Measurements from ENCODE around the gene RALGAPA1. TPM values are rescaled to one million over a fixed set of nuclear protein-coding genes. Genes with fewer than 3 reads are reported as not detected.
"Not testable (repeated sequence)": the region's sequence is repeated elsewhere in the genome, so short reads cannot be mapped to it uniquely, and the experiment has no call there.

Gene RALGAPA1
- total RNA-seq, 1 experiment from 2014 or later = 138 TPM

- Histone ChIP-seq H3K79me2 (ENCODE audit: low read length) (peaks cover 16% of the 10 kb centered on the region), H3K4me1 (ENCODE audit: low read length) (peaks cover 28% of the 10 kb centered on the region)
- not testable (repeated sequence) for H3K36me3 ChIP-seq (ENCODE audit: insufficient read depth, low read length); H3K27ac ChIP-seq (ENCODE audit: low read length); H3K4me3 ChIP-seq (ENCODE audit: low read length); H3K9me3 ChIP-seq (ENCODE audit: low read length); H3K27me3 ChIP-seq (ENCODE audit: low read length); H3K9me2 ChIP-seq (replicated peaks; ENCODE audit: insufficient read depth, low read length); DNase-seq; H3K9ac ChIP-seq (ENCODE audit: low read length); H4K20me1 ChIP-seq (ENCODE audit: insufficient read depth, low read depth, low read length); H3K4me2 ChIP-seq (ENCODE audit: low read depth, low read length, poor library complexity, severe bottlenecking); H2AFZ ChIP-seq (ENCODE audit: low read length)
These were observed 189.6 kb downstream of the RALGAPA1 start for GRCh38 chr14:35619461-35619860.

- peak overlapping the region; percentile 10 for H3K4me2 ChIP-seq (ENCODE audit: low read depth, low read length, poor library complexity, severe bottlenecking)
- H3K27ac ChIP-seq (ENCODE audit: low read length) = no peak overlapping the region
- no peaks in the 10 kb centered on the region for H3K27me3 ChIP-seq (ENCODE audit: low read length)
- H3K36me3 ChIP-seq (ENCODE audit: insufficient read depth, low read length) = peaks cover 12% of the 10 kb centered on the region
- no peak overlapping the region for H3K9ac ChIP-seq (ENCODE audit: low read length)
- H3K79me2 ChIP-seq (ENCODE audit: low read length) = peaks cover 29% of the 10 kb centered on the region
- H3K4me3 ChIP-seq (ENCODE audit: low read length) = no peak overlapping the region
- H2AFZ ChIP-seq (ENCODE audit: low read length) = no peak overlapping the region
- H3K9me3 ChIP-seq (ENCODE audit: low read length) = no peaks in the 10 kb centered on the region
- H3K4me1 ChIP-seq (ENCODE audit: low read length) = peaks cover 35% of the 10 kb centered on the region
- DNase-seq = no peak
- no peaks in the 10 kb centered on the region for H3K9me2 ChIP-seq (replicated peaks; ENCODE audit: insufficient read depth, low read length)
- H4K20me1 ChIP-seq (ENCODE audit: insufficient read depth, low read depth, low read length) = no peaks in the 10 kb centered on the region
These were observed 191.6 kb downstream of the RALGAPA1 start for GRCh38 chr14:35617500-35617899.

DNA sequence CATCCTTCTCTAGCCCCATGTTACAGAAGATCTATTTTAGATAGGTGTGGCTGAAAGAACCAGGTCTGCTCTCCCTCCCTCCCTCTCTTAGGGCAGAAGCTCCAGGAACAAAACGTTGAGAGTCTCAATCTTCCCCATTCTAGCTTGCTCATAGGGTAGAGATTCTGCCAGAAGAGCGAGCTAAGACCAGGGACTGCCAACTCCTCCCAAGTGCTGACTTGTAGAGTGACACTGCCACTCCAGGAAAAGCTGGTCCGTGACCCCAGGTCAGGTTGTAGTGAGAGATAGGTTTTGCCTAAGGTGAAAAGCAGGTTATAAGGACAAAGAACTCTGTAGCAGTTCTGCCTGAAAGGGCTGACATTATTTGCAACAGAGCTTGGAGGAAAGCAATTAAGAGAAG is 201.7 kb downstream of the RALGAPA1 start:
- Histone ChIP-seq H4K20me1 (ENCODE audit: insufficient read depth, low read depth, low read length) (no peaks in the 10 kb centered on the region), H3K4me1 (ENCODE audit: low read length) (peaks cover 20% of the 10 kb centered on the region), H3K27me3 (ENCODE audit: low read length) (no peaks in the 10 kb centered on the region), H3K9me2 (replicated peaks; ENCODE audit: insufficient read depth, low read length) (no peaks in the 10 kb centered on the region), H2AFZ (ENCODE audit: low read length) (no peak overlapping the region), H3K79me2 (ENCODE audit: low read length) (peaks cover 9% of the 10 kb centered on the region), H3K9me3 (ENCODE audit: low read length) (no peaks in the 10 kb centered on the region), H3K4me3 (ENCODE audit: low read length) (no peak overlapping the region), H3K4me2 (ENCODE audit: low read depth, low read length, poor library complexity, severe bottlenecking) (peak overlapping the region; percentile 33), H3K9ac (ENCODE audit: low read length) (peak overlapping the region; percentile 30), H3K27ac (ENCODE audit: low read length) (peak overlapping the region; percentile 38), H3K36me3 (ENCODE audit: insufficient read depth, low read length) (peaks cover 38% of the 10 kb centered on the region)
- DNase-seq = peak; percentile 49

DNA sequence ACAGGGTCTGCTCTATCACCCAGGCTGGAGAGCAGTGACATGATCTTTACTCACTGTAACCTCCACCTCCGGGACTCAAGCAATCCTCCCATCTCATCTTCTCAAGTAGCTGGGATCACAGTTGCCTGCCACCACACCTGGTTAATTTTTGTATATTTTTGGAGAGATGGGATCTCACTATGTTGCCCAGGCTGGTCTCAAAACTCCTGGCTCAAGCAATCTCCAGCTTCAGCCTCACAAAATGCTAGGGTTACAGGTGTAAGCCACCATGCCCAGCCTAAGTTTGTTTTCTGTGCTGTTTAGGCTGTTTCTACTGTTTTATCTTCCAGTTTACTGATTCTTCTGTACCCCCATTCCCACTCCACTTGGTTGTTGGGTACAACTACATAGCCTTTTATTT is 208.8 kb downstream of the RALGAPA1 start:
- H3K36me3 ChIP-seq (ENCODE audit: insufficient read depth, low read length) = peaks cover 44% of the 10 kb centered on the region
- no peaks in the 10 kb centered on the region for H3K27me3 ChIP-seq (ENCODE audit: low read length)
- no peak overlapping the region for H3K9ac ChIP-seq (ENCODE audit: low read length)
- no peak overlapping the region for H3K4me2 ChIP-seq (ENCODE audit: low read depth, low read length, poor library complexity, severe bottlenecking)
- H3K9me2 ChIP-seq (replicated peaks; ENCODE audit: insufficient read depth, low read length) = no peaks in the 10 kb centered on the region
- H3K27ac ChIP-seq (ENCODE audit: low read length) = no peak overlapping the region
- no peak for DNase-seq
- no peaks in the 10 kb centered on the region for H3K4me1 ChIP-seq (ENCODE audit: low read length)
- no peak overlapping the region for H3K4me3 ChIP-seq (ENCODE audit: low read length)
- no peaks in the 10 kb centered on the region for H4K20me1 ChIP-seq (ENCODE audit: insufficient read depth, low read depth, low read length)
- no peaks in the 10 kb centered on the region for H3K79me2 ChIP-seq (ENCODE audit: low read length)
- no peak overlapping the region for H2AFZ ChIP-seq (ENCODE audit: low read length)
- peaks cover 3% of the 10 kb centered on the region; the same call in 1 of the 2 replicates for H3K9me3 ChIP-seq (ENCODE audit: low read length)

GRCh38 chr14:35594616-35595015 is 214.5 kb downstream of the RALGAPA1 start:
- no peaks in the 10 kb centered on the region for H4K20me1 ChIP-seq (ENCODE audit: insufficient read depth, low read depth, low read length)
- H3K36me3 ChIP-seq (ENCODE audit: insufficient read depth, low read length) = peaks cover 38% of the 10 kb centered on the region
- 0 out of 2 replicates have a peak, but pooled peaks cover 2% of the 10 kb centered on the region for H3K79me2 ChIP-seq (ENCODE audit: low read length)
- H3K27ac ChIP-seq (ENCODE audit: low read length) = no peak overlapping the region
- H3K9ac ChIP-seq (ENCODE audit: low read length) = no peak overlapping the region
- no peaks in the 10 kb centered on the region for H3K9me2 ChIP-seq (replicated peaks; ENCODE audit: insufficient read depth, low read length)
- no peak overlapping the region for H3K4me3 ChIP-seq (ENCODE audit: low read length)
- no peak for DNase-seq
- H3K4me1 ChIP-seq (ENCODE audit: low read length) = no peaks in the 10 kb centered on the region
- no peak overlapping the region for H2AFZ ChIP-seq (ENCODE audit: low read length)
- peaks cover 3% of the 10 kb centered on the region; the same call in 1 of the 2 replicates for H3K9me3 ChIP-seq (ENCODE audit: low read length)
- H3K4me2 ChIP-seq (ENCODE audit: low read depth, low read length, poor library complexity, severe bottlenecking) = no peak overlapping the region
- no peaks in the 10 kb centered on the region for H3K27me3 ChIP-seq (ENCODE audit: low read length)

- not testable (repeated sequence) for H3K4me2 ChIP-seq (ENCODE audit: low read depth, low read length, poor library complexity, severe bottlenecking); H3K9ac ChIP-seq (ENCODE audit: low read length); H3K4me3 ChIP-seq (ENCODE audit: low read length); H3K27ac ChIP-seq (ENCODE audit: low read length); H3K27me3 ChIP-seq (ENCODE audit: low read length); H3K9me3 ChIP-seq (ENCODE audit: low read length); H3K9me2 ChIP-seq (replicated peaks; ENCODE audit: insufficient read depth, low read length); H2AFZ ChIP-seq (ENCODE audit: low read length); DNase-seq; H4K20me1 ChIP-seq (ENCODE audit: insufficient read depth, low read depth, low read length)
- peaks cover 34% of the 10 kb centered on the region for H3K36me3 ChIP-seq (ENCODE audit: insufficient read depth, low read length)
- H3K79me2 ChIP-seq (ENCODE audit: low read length) = peaks cover 15% of the 10 kb centered on the region
- H3K4me1 ChIP-seq (ENCODE audit: low read length) = peaks cover 24% of the 10 kb centered on the region
These were observed 221.7 kb downstream of the RALGAPA1 start for GRCh38 chr14:35587373-35587772.

GRCh38 chr14:35578639-35579038 is 230.5 kb downstream of the RALGAPA1 start:
- H3K36me3 ChIP-seq (ENCODE audit: insufficient read depth, low read length) = peaks cover 3% of the 10 kb centered on the region; the same call in 1 of the 2 replicates
- no peaks in the 10 kb centered on the region for H3K9me3 ChIP-seq (ENCODE audit: low read length)
- no peaks in the 10 kb centered on the region for H4K20me1 ChIP-seq (ENCODE audit: insufficient read depth, low read depth, low read length)
- no peak overlapping the region for H2AFZ ChIP-seq (ENCODE audit: low read length)
- H3K27me3 ChIP-seq (ENCODE audit: low read length) = no peaks in the 10 kb centered on the region
- no peak overlapping the region for H3K4me3 ChIP-seq (ENCODE audit: low read length)
- DNase-seq = no peak
- H3K79me2 ChIP-seq (ENCODE audit: low read length) = peaks cover 15% of the 10 kb centered on the region
- no peak overlapping the region for H3K9ac ChIP-seq (ENCODE audit: low read length)
- no peaks in the 10 kb centered on the region for H3K9me2 ChIP-seq (replicated peaks; ENCODE audit: insufficient read depth, low read length)
- peaks cover 33% of the 10 kb centered on the region for H3K4me1 ChIP-seq (ENCODE audit: low read length)
- peak overlapping the region; percentile 10; the same call in 1 of the 2 replicates for H3K27ac ChIP-seq (ENCODE audit: low read length)
- no peak overlapping the region for H3K4me2 ChIP-seq (ENCODE audit: low read depth, low read length, poor library complexity, severe bottlenecking)

GRCh38 chr14:35578135-35578534 is 231.0 kb downstream of the RALGAPA1 start:
- peaks cover 28% of the 10 kb centered on the region for H3K4me1 ChIP-seq (ENCODE audit: low read length)
- no peak overlapping the region for H3K4me3 ChIP-seq (ENCODE audit: low read length)
- H3K9me3 ChIP-seq (ENCODE audit: low read length) = no peaks in the 10 kb centered on the region
- peaks cover 3% of the 10 kb centered on the region; the same call in 1 of the 2 replicates for H3K36me3 ChIP-seq (ENCODE audit: insufficient read depth, low read length)
- no peak overlapping the region for H2AFZ ChIP-seq (ENCODE audit: low read length)
- no peak overlapping the region for H3K9ac ChIP-seq (ENCODE audit: low read length)
- no peaks in the 10 kb centered on the region for H4K20me1 ChIP-seq (ENCODE audit: insufficient read depth, low read depth, low read length)
- peak overlapping the region; percentile 10; the same call in 1 of the 2 replicates for H3K27ac ChIP-seq (ENCODE audit: low read length)
- no peak for DNase-seq
- H3K79me2 ChIP-seq (ENCODE audit: low read length) = peaks cover 15% of the 10 kb centered on the region
- no peaks in the 10 kb centered on the region for H3K27me3 ChIP-seq (ENCODE audit: low read length)
- H3K4me2 ChIP-seq (ENCODE audit: low read depth, low read length, poor library complexity, severe bottlenecking) = no peak overlapping the region
- H3K9me2 ChIP-seq (replicated peaks; ENCODE audit: insufficient read depth, low read length) = no peaks in the 10 kb centered on the region
